HG02623 (cell line): ENCODE results near the gene ZFAND3.

Experiments
- ATAC-seq: cut with Tn5 transposase; IDR thresholded peaks from one replicate; pipeline ENCODE4 v1.9.1; 2021; ENCODE audit warnings: moderate library complexity; ENCODE audit not compliant: unreplicated experiment

Gene ZFAND3

GRCh38 chr6:38146021-38146733 is 326.6 kb downstream of the ZFAND3 start:
- ATAC-seq: no peak

DNA sequence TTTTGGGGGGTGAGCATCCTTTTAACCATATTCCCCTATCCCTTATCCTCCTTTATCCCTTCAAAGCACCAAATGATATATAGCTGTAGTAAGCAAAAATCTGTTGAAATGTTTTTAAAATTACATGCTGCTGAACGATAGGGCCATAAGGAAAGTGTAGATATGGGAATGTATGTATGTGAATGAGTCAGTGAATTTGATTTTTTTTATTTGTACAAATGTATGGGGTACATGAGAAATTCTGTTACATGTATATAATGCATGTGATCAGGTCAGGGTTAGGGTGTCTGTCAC is 327.2 kb downstream of the ZFAND3 start:
- no peak for ATAC-seq

DNA sequence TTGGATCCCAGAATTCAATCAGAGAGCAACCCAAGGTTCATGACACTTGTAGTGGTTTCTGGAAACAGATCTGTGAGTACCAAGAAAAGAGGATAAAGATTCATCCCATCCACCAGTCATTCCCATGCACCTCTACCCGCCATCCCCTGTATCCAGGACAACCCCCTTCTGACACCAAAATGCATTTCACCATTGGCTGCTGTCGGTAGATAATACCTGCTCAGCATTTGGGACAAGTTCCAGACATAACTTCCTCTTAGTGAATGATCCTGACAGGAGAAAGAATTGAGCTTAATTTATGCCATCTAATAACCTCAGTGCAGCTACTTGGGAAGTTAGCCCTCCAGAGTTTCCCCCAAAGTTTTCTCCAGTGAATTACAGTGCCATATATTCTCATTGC is 329.1 kb downstream of the ZFAND3 start:
- no peak for ATAC-seq

GRCh38 chr6:38149531-38149930 is 330.0 kb downstream of the ZFAND3 start:
- no peak for ATAC-seq

GRCh38 chr6:38150021-38150420 is 330.5 kb downstream of the ZFAND3 start:
- no peak for ATAC-seq

DNA sequence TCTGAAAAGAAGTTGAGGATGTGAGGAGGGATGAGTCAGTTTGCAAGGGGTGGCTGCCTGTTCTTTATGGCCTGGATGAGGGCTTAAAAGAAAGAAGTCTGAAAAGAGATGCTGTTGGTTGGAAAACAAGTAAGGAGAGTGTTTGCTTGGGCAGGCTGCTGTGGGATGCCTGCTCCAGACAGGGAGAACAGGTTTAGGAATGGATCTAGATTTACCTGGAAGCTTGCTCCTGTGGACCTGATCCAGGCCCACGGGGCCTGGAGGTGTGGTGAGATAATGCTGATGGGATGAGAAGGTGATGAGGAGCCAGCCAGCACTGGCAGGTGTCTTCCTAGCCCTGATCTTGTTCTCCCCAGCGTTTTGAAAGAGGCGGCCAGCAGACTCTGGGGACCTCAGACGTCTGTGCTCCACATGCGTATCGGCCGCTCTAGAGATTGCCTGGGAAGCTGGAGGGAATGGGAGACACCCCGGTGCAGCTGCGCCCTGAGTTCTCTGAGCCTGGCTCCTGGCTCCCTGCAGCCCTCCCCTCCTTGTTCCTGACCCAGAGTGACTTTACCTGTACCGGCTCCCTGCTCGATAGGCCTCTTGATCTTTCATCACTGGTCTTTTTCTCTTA is 331.3 kb downstream of the ZFAND3 start:
- ATAC-seq: no peak

DNA sequence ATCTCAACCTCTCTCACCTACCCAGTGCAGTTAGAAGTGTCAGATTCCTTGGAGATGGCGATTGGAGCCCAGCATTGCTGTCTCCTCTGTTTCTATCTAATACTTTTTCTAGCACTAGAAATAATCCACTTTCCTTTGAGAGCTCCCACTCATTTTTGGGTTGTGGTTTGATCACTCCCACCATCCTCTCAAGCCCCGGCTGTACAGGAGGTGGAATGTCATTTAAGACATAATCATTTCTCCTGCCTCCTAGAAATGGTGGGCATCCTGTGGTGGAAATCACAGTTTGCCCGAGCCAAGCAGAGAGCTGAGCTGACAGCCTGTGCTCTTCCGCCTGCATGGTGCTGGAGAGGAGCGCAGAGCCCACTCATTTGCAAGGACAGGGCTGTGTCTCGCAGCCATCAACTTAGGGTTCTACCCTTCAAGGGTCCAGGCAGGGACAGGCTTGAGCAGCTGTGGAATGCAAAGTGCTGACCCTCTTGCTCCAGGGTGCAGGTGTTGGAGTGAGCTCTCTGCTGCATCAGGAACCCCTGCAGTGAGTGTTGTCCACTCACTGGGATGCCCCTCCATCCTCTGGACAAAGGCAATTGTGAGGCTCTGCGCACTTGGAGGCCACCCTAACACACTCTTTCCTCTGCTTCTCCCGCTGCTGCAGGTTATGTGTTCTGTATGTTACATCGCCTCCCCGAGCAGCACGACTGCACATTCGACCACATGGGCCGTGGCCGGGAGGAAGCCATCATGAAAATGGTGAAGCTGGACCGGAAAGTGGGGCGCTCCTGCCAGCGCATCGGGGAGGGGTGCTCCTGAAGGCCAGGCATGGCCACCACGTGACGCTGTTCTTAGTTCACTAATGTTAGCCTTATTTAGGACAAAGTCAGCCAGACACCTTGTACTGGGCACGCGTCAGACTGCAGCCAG is 332.3 kb downstream of the ZFAND3 start:
- ATAC-seq: no peak

GRCh38 chr6:38152620-38153019 is 333.1 kb downstream of the ZFAND3 start:
- ATAC-seq: no peak

- no peak for ATAC-seq
Observed at GRCh38 chr6:38153076-38153797, 333.7 kb downstream of the ZFAND3 start.

- ATAC-seq: no peak
Observed at GRCh38 chr6:38153798-38154345, 334.3 kb downstream of the ZFAND3 start.

- ATAC-seq: no peak
Observed at GRCh38 chr6:38154731-38155130, 335.2 kb downstream of the ZFAND3 start.

DNA sequence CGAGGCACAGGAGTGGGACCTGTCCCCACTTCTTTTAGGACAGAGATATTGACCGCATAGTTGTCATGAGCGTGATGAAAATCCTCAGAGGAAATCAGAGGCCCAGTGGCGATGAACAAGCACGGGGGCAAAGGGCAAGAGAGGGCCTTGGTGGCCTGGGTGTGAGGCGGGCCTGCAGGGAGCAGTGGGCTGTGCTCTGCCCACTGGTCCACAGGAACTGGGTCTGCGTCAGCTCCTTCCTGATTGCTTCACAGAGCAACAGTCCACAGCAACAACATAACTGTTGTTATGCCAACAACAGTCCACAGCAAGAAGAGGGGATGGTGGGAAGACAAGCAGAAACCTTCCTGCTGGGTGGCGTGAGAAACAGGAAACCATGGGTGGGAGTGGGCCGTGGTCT is 335.6 kb downstream of the ZFAND3 start:
- ATAC-seq: no peak

DNA sequence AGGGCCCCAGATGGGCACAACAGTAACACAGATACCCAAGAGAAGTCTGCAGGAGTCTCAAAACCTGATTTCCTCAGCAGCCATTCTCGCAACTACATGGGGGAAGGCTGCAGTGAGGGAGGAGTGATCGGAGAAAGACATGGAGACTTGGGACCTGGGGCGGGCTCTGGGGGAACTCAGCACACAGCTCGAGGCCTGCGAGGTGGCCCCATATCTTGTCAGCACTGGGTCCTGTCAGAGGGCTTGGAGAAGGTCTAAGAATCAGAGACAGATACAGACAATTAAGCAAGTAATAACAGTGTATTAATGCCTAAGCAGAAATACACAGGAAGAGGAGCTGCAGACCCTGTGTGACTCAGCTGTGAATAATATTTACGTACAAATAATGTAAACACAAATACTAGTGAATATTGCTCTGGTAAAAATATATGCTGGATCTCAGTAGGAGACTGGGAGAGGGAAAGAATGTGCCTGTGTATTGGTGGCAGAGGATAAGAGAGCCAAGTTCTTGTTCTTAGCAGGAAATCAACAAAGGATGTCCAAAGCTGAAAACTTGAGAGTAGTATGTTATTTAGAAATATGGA is 336.2 kb downstream of the ZFAND3 start:
- ATAC-seq: no peak

- ATAC-seq: no peak
Observed at GRCh38 chr6:38156818-38157565, 337.5 kb downstream of the ZFAND3 start.

DNA sequence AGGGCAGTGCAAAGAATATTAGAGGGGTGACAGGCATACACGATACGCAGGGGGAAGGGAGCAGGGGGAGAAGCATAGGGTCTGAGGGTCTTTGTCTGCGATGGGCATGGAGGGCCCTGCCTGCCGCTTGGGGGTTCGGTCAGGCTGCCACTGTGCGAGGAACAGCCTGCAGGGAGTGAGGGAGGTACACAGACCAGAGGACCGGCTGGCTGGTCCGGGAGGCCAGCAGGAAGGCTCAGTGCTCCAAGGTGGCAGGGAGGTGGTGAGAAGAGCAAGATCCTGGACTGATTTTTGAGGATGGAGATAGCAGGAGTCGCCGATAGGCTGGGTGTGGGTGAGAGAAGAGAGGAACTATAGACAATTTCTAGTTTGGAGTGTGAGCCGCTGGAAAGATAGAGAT is 338.4 kb downstream of the ZFAND3 start:
- ATAC-seq: no peak

DNA sequence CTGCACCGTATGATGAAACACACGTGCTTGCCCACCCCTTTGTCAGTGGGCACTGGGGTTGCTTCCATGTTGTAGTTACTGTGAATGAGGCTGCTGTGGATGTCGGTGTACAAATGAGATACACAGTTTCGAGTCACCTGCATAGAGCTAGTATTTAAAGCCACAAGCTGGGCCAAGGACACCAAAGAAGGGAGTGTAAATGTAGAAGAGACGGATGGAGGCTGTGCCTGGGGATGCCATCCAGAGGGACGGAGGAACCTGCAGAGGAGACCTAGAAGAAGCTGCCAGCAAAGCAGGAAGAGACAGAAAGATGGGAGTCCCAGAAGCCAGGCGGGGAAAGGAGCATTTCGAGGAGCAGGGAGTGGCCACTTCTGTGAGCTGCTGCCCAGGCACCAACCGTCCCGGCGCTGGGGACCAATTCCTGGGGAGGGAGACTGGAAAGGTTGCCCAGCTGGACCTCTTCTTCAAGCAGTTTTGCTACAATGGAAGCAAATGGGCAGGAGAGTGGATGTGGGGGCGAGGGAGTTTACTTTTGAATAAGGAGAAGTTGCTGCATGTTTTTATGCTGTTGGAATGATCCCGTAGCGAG is 339.3 kb downstream of the ZFAND3 start:
- no peak for ATAC-seq

- no peak for ATAC-seq
Observed at GRCh38 chr6:38159596-38159995, 340.1 kb downstream of the ZFAND3 start.

DNA sequence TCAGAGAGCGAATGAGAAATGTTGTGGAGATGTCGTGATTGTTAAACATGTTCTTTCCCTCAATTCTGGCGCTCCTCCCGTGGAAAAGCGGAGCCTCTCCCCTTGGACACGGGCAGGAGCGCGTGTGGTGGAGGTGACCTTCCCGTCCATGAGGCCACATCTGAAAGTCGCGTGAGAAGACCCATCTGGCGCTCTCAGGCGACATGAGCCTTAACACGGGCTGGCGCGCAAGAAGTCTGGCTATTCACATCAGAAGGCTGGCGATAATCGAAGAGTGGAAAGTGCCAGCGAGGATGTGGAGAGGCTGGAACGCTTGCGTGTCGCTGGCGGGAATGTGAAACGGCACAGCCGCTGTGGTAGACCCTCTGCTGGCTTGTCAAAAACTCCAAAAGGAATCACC is 341.3 kb downstream of the ZFAND3 start:
- ATAC-seq: no peak

DNA sequence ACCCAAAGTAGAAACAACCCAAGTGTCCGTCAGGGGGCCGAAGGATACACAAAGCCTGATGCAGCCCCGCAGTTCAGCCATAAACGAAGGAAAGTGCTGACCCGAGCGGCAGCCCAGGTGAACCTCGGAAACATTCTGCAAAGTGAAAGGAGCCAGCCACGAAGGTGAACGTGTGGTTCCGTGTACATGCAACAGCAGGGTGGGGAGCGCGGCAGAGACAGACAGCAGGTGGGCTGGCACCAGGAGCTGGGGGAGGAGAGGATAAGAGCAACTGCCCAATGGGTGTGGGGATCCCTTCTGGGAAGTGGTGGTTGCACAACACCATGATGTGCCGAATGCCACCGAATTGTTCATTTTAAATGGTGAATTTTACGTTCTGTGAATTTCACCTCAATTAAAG is 341.8 kb downstream of the ZFAND3 start:
- ATAC-seq: no peak
